K562 (cell line): Measurements from ENCODE around the gene GPR22. TPM values are rescaled to one million over a fixed set of nuclear protein-coding genes. Genes with fewer than 3 reads are reported as not detected.

Experiments
- AFF1 ChIP-seq, 2 experiments: fragments of 450-650 bp; IDR thresholded peaks; 2 replicates each; pipeline ENCODE4 v1.6.1; 2018; ENCODE audit warnings: mild to moderate bottlenecking in 2 of 2, low read depth in 1 of 2; ENCODE audit not compliant: partially characterized antibody in 2 of 2
- AFF4 ChIP-seq: sonication (generic); formaldehyde crosslinking; IDR thresholded peaks from 2 replicates; pipeline ENCODE4 v1.8.0; 2023; ENCODE audit warnings: mild to moderate bottlenecking, missing genetic modification reagents
- CTBP1 ChIP-seq: fragments of 450-650 bp; IDR thresholded peaks from 2 replicates; pipeline ENCODE4 v1.6.1; 2016; ENCODE audit warnings: borderline replicate concordance
- DEAF1 ChIP-seq: fragments of 450-650 bp; formaldehyde crosslinking; IDR thresholded peaks from 2 replicates; pipeline ENCODE4 v1.4.0; 2020; ENCODE audit warnings: mild to moderate bottlenecking, moderate library complexity
- ESRRB ChIP-seq: fragments of 250-450 bp; sonication (Bioruptor Pico); IDR thresholded peaks from 2 replicates; pipeline ENCODE4 v1.5.0; 2020; ENCODE audit warnings: mild to moderate bottlenecking, moderate library complexity, borderline replicate concordance
- HDAC2 ChIP-seq: fragments of 450-650 bp; IDR thresholded peaks from 2 replicates; pipeline ENCODE4 v1.6.1; 2016; ENCODE audit warnings: mild to moderate bottlenecking
- HMBOX1 ChIP-seq: sonication (generic); IDR thresholded peaks from 2 replicates; pipeline ENCODE4 v1.6.1; 2016
- MYC ChIP-seq, 2 experiments: fragments of 250-450 bp in 1 of 2; sonication (Bioruptor Pico) in 1 of 2; IDR thresholded peaks; 2 replicates each; pipeline versions ENCODE4 v1.5.1 to v1.6.1; 2012 to 2021; ENCODE audit warnings: low read depth in 2 of 2, borderline replicate concordance in 1 of 2, improper control_type of control experiment in 1 of 2, low read length in 1 of 2, mild to moderate bottlenecking in 1 of 2, moderate library complexity in 1 of 2
- NFE2L1 ChIP-seq: fragments of 450-650 bp; IDR thresholded peaks from 2 replicates; pipeline ENCODE4 v1.6.1; 2016; ENCODE audit warnings: missing genetic modification characterization, low read depth, mild to moderate bottlenecking, missing compliant biosample characterization, moderate library complexity, borderline replicate concordance
- POLR2AphosphoS2 ChIP-seq: IDR thresholded peaks from 2 replicates; pipeline ENCODE4 v1.6.1; 2012; ENCODE audit warnings: low read length, improper control_type of control experiment
- POLR2H ChIP-seq: IDR thresholded peaks from 2 replicates; pipeline ENCODE4 v1.6.1; 2016; ENCODE audit warnings: missing genetic modification characterization, low read depth, mild to moderate bottlenecking, control low read depth, missing compliant biosample characterization, moderate library complexity
- RAD21 ChIP-seq, 2 experiments: fragments of 250-450 bp in 1 of 2; fragments of 450-650 bp in 1 of 2; sonication (Bioruptor Pico) in 1 of 2; formaldehyde crosslinking in 1 of 2; IDR thresholded peaks in 1 of 2; conservative IDR thresholded peaks in 1 of 2; 2 replicates each; pipeline versions ENCODE4 v1.4.0 to v1.8.0; 2020 to 2022; ENCODE audit warnings: mild to moderate bottlenecking in 2 of 2, moderate library complexity in 1 of 2
- RBM15 ChIP-seq: fragments of 200-400 bp; formaldehyde crosslinking; IDR thresholded peaks from 2 replicates; pipeline ENCODE4 v1.6.1; 2018; ENCODE audit warnings: mild to moderate bottlenecking, low read length, moderate library complexity; ENCODE audit not compliant: insufficient read depth
- polyA plus RNA-seq, 8 experiments: library from polyadenylated mRNA; depleted of rRNA in 4 of 8; stranded (reverse) in 5 of 8; unstranded in 3 of 8; fragments of >200 nt; fragmentation: Nextera tagmentation in 2 of 8; fragmentation: Illumina TruSeq in 1 of 8; extraction: Ambion mirVana in 2 of 8; extraction: Trizol in 1 of 8; gene quantifications; 2 replicates each; pipeline versions ENCODE4 v1.2.1 to v1.2.3, GENCODE V29; 2011 to 2014; ENCODE audit warnings: inconsistent platforms in 1 of 8, missing spikeins in 1 of 8
- total RNA-seq, 7 experiments: library from RNA; depleted of rRNA in 6 of 7; stranded (reverse); fragments of >200 nt in 6 of 7; fragmentation: Illumina TruSeq in 2 of 7; extraction: Trizol in 2 of 7; gene quantifications; 2 replicates each; pipeline versions ENCODE4 v1.2.1 to v1.2.3, GENCODE V29; 2011 to 2021; ENCODE audit warnings: low replicate concordance in 1 of 7

The GPR22 gene
- total and polyA plus RNA-seq, 9 of the 15 experiments (the other 6 are each of a cell fraction or from before 2014, with no cell fraction given): 0.07 to 0.20 TPM; not detected in 7

GRCh38 chr7:107463139-107464078 lies 6.4 kb upstream of the GPR22 start (continued):
- TF ChIP-seq DEAF1 (CRISPR knock-in tag) (peak; percentile 91), ESRRB (no peak), RAD21 (CRISPR knock-in tag; conservative IDR thresholded peaks at IDR 0.05 in 1 of 2, IDR thresholded peaks at IDR 0.05 in 1 of 2) (peak; percentile 94 to 97), AFF1 (IDR thresholded peaks at IDR 0.05; ENCODE audit: low read depth in 1 of 2, partially characterized antibody in 2 of 2) (no peak), POLR2H (no peak), RBM15 (no peak), HMBOX1 (0 out of 2 replicates have a peak, but pooled peaks have one; percentile 33), HDAC2 (peak; percentile 55; the same call in 1 of the 2 replicates), CTBP1 (peak; percentile 75), AFF4 (CRISPR knock-in tag) (no peak; the same call in 1 of the 2 replicates), POLR2AphosphoS2 (no peak), NFE2L1 (tag) (peak; percentile 72; the same call in 1 of the 2 replicates), MYC (IDR thresholded peaks at IDR 0.05; ENCODE audit: low read depth, low read length) (0 out of 2 replicates have a peak, but pooled peaks have one; percentile 43), MYC (CRISPR knock-in tag; IDR thresholded peaks at IDR 0.05; ENCODE audit: borderline replicate concordance, low read depth) (no peak)
